Activated CD4-positive, alpha-beta memory T cell treated with anti-CD3 and anti-CD28 coated beads, Interleukin-2, amount 10 ng/mL, durations not matched to agents 7 days and 5 days (primary cell): ENCODE measurements around the gene TSSC4. TPM values are rescaled to one million over a fixed set of nuclear protein-coding genes. Genes with fewer than 3 reads are reported as not detected.

Experiments used
- CTCF ChIA-PET: fragments of 350-600 bp; sonication (Branson Sonifier 250); formaldehyde crosslinking; loops from one replicate; lab custom pipeline; 2021; ENCODE audit warnings: antibody characterized with exemption, inconsistent platforms; lab: Charles Lee
- POLR2A ChIA-PET: fragments of 350-600 bp; sonication (Branson Sonifier 250); formaldehyde crosslinking; loops from one replicate; lab custom pipeline; 2021; ENCODE audit warnings: antibody characterized with exemption; lab: Charles Lee
- DNase-seq: peaks from one replicate; pipeline ENCODE4 v3.0.0-alpha.2; 2020
- H3K27ac Mint-ChIP-seq: one replicate; pipeline ENCODE4 v1.8.0; 2021; ENCODE audit warnings: mild to moderate bottlenecking, mixed read lengths
- H3K27me3 Mint-ChIP-seq: one replicate; pipeline ENCODE4 v1.8.0; 2021; ENCODE audit warnings: mixed read lengths
- H3K36me3 Mint-ChIP-seq: one replicate; pipeline ENCODE4 v1.8.0; 2021; ENCODE audit warnings: low read depth, mixed read lengths
- H3K4me1 Mint-ChIP-seq: one replicate; pipeline ENCODE4 v1.8.0; 2021; ENCODE audit warnings: mixed read lengths
- H3K4me3 Mint-ChIP-seq: one replicate; pipeline ENCODE4 v1.8.0; 2021; ENCODE audit warnings: mild to moderate bottlenecking, mixed read lengths
- H3K9me3 Mint-ChIP-seq: one replicate; pipeline ENCODE4 v1.8.0; 2021; ENCODE audit warnings: mixed read lengths
- total RNA-seq, 2 experiments: library from RNA; stranded (reverse); gene quantifications; one replicate each; pipeline ENCODE4 v1.2.3, GENCODE V29; 2021

Gene TSSC4
- total RNA-seq, 2 experiments from 2014 or later: 46.4 to 46.5 TPM

GRCh38 chr11:2428322-2428795 lies 27.8 kb downstream of the TSSC4 start:
- H3K36me3 Mint-ChIP-seq: no peaks in the 10 kb centered on the region
- ChIA-PET CTCF (interaction anchor here (1.0 to 1.4 kb wide), 2 partner anchors 103 kb away, joined by 4 to 33 read pairs; no protein-coding TSS in a partner anchor), POLR2A (interaction anchor here (1.1 kb wide), 1 partner anchor 103 kb away, joined by 3 read pairs; no protein-coding TSS in a partner anchor)
- peak; percentile 83 for DNase-seq
- no peak overlapping the region for H3K27ac Mint-ChIP-seq
- no peaks in the 10 kb centered on the region for H3K27me3 Mint-ChIP-seq
- no peak overlapping the region for H3K4me3 Mint-ChIP-seq
- no peaks in the 10 kb centered on the region for H3K4me1 Mint-ChIP-seq
- no peaks in the 10 kb centered on the region for H3K9me3 Mint-ChIP-seq

GRCh38 chr11:2431395-2431794 lies 30.8 kb downstream of the TSSC4 start:
- ChIA-PET CTCF (interaction anchor here (1.2 kb wide), 1 partner anchor 100 kb away, joined by 6 read pairs; no protein-coding TSS in a partner anchor), POLR2A (interaction anchor here (1.0 kb wide), 1 partner anchor 11 kb away, joined by 3 read pairs; no protein-coding TSS in a partner anchor)
- H3K4me1 Mint-ChIP-seq: no peaks in the 10 kb centered on the region
- no peaks in the 10 kb centered on the region for H3K36me3 Mint-ChIP-seq
- H3K27ac Mint-ChIP-seq: no peak overlapping the region
- no peaks in the 10 kb centered on the region for H3K9me3 Mint-ChIP-seq
- H3K27me3 Mint-ChIP-seq: no peaks in the 10 kb centered on the region
- no peak overlapping the region for H3K4me3 Mint-ChIP-seq
- no peak for DNase-seq

- no peaks in the 10 kb centered on the region for H3K27me3 Mint-ChIP-seq
- no peaks in the 10 kb centered on the region for H3K9me3 Mint-ChIP-seq
- H3K4me3 Mint-ChIP-seq: no peak overlapping the region
- no peaks in the 10 kb centered on the region for H3K36me3 Mint-ChIP-seq
- H3K4me1 Mint-ChIP-seq: no peaks in the 10 kb centered on the region
- POLR2A ChIA-PET: no interaction called here
- CTCF ChIA-PET: no interaction called here
- no peak for DNase-seq
- no peak overlapping the region for H3K27ac Mint-ChIP-seq
These were observed 31.6 kb downstream of the TSSC4 start for GRCh38 chr11:2432171-2432621.

- H3K4me3 Mint-ChIP-seq: no peak overlapping the region
- H3K4me1 Mint-ChIP-seq: no peaks in the 10 kb centered on the region
- no peaks in the 10 kb centered on the region for H3K9me3 Mint-ChIP-seq
- no peaks in the 10 kb centered on the region for H3K36me3 Mint-ChIP-seq
- CTCF ChIA-PET: no interaction called here
- H3K27me3 Mint-ChIP-seq: no peaks in the 10 kb centered on the region
- DNase-seq: no peak
- H3K27ac Mint-ChIP-seq: no peak overlapping the region
- POLR2A ChIA-PET: no interaction called here
These were observed 32.1 kb downstream of the TSSC4 start for GRCh38 chr11:2432628-2433071.

- DNase-seq: no peak
- no peaks in the 10 kb centered on the region for H3K9me3 Mint-ChIP-seq
- no peaks in the 10 kb centered on the region for H3K4me1 Mint-ChIP-seq
- H3K36me3 Mint-ChIP-seq: no peaks in the 10 kb centered on the region
- H3K27me3 Mint-ChIP-seq: no peaks in the 10 kb centered on the region
- H3K27ac Mint-ChIP-seq: no peak overlapping the region
- ChIA-PET POLR2A (no interaction called here), CTCF (no interaction called here)
- H3K4me3 Mint-ChIP-seq: no peak overlapping the region
These were observed 32.8 kb downstream of the TSSC4 start for GRCh38 chr11:2433106-2433925.

- H3K27me3 Mint-ChIP-seq: no peaks in the 10 kb centered on the region
- no peak for DNase-seq
- no peak overlapping the region for H3K27ac Mint-ChIP-seq
- H3K36me3 Mint-ChIP-seq: no peaks in the 10 kb centered on the region
- no peaks in the 10 kb centered on the region for H3K4me1 Mint-ChIP-seq
- ChIA-PET CTCF (no interaction called here), POLR2A (no interaction called here)
- no peaks in the 10 kb centered on the region for H3K9me3 Mint-ChIP-seq
- H3K4me3 Mint-ChIP-seq: no peak overlapping the region
These were observed 33.5 kb downstream of the TSSC4 start for GRCh38 chr11:2434008-2434407.

GRCh38 chr11:2434506-2435255 lies 34.1 kb downstream of the TSSC4 start:
- POLR2A ChIA-PET: no interaction called here
- CTCF ChIA-PET: no interaction called here
- no peaks in the 10 kb centered on the region for H3K27me3 Mint-ChIP-seq
- no peaks in the 10 kb centered on the region for H3K36me3 Mint-ChIP-seq
- H3K27ac Mint-ChIP-seq: no peak overlapping the region
- no peaks in the 10 kb centered on the region for H3K4me1 Mint-ChIP-seq
- no peak overlapping the region for H3K4me3 Mint-ChIP-seq
- no peak for DNase-seq
- H3K9me3 Mint-ChIP-seq: no peaks in the 10 kb centered on the region

- DNase-seq: no peak
- H3K4me3 Mint-ChIP-seq: no peak overlapping the region
- no peaks in the 10 kb centered on the region for H3K36me3 Mint-ChIP-seq
- POLR2A ChIA-PET: no interaction called here
- no peaks in the 10 kb centered on the region for H3K9me3 Mint-ChIP-seq
- CTCF ChIA-PET: no interaction called here
- H3K27me3 Mint-ChIP-seq: no peaks in the 10 kb centered on the region
- H3K4me1 Mint-ChIP-seq: no peaks in the 10 kb centered on the region
- no peak overlapping the region for H3K27ac Mint-ChIP-seq
These were observed 34.9 kb downstream of the TSSC4 start for GRCh38 chr11:2435288-2436012.

- CTCF ChIA-PET: no interaction called here
These were observed 35.5 kb downstream of the TSSC4 start for GRCh38 chr11:2436013-2436520.

GRCh38 chr11:2436521-2437031 lies 36.0 kb downstream of the TSSC4 start:
- Mint-ChIP-seq H3K27me3 (no peaks in the 10 kb centered on the region), H3K4me1 (peaks cover 3% of the 10 kb centered on the region), H3K36me3 (no peaks in the 10 kb centered on the region), H3K27ac (no peak overlapping the region), H3K4me3 (no peak overlapping the region), H3K9me3 (no peaks in the 10 kb centered on the region)
- ChIA-PET CTCF (no interaction called here), POLR2A (interaction anchor here (0.6 kb wide), 1 partner anchor 191 kb away, joined by 3 read pairs; no protein-coding TSS in a partner anchor)
- DNase-seq: no peak

More at GRCh38 chr11:2436013-2436520, 35.5 kb downstream of the TSSC4 start:
- H3K27me3 Mint-ChIP-seq: no peaks in the 10 kb centered on the region
- H3K27ac Mint-ChIP-seq: no peak overlapping the region
- POLR2A ChIA-PET: no interaction called here
- no peaks in the 10 kb centered on the region for H3K9me3 Mint-ChIP-seq
- DNase-seq: no peak
- no peaks in the 10 kb centered on the region for H3K36me3 Mint-ChIP-seq
- H3K4me1 Mint-ChIP-seq: peaks cover 3% of the 10 kb centered on the region
- H3K4me3 Mint-ChIP-seq: no peak overlapping the region

- CTCF ChIA-PET: no interaction called here
- DNase-seq: no peak
- Mint-ChIP-seq H3K4me1 (peaks cover 3% of the 10 kb centered on the region), H3K27me3 (peaks cover 3% of the 10 kb centered on the region), H3K4me3 (no peak overlapping the region), H3K9me3 (no peaks in the 10 kb centered on the region), H3K27ac (no peak overlapping the region), H3K36me3 (no peaks in the 10 kb centered on the region)
- POLR2A ChIA-PET: no interaction called here
These were observed 37.0 kb downstream of the TSSC4 start for GRCh38 chr11:2437516-2437915.

GRCh38 chr11:2439820-2440219 lies 39.3 kb downstream of the TSSC4 start:
- H3K36me3 Mint-ChIP-seq: no peaks in the 10 kb centered on the region
- ChIA-PET POLR2A (no interaction called here), CTCF (no interaction called here)
- H3K4me1 Mint-ChIP-seq: peaks cover 10% of the 10 kb centered on the region
- DNase-seq: no peak
- peaks cover 12% of the 10 kb centered on the region for H3K27me3 Mint-ChIP-seq
- no peak overlapping the region for H3K27ac Mint-ChIP-seq
- no peak overlapping the region for H3K4me3 Mint-ChIP-seq
- no peaks in the 10 kb centered on the region for H3K9me3 Mint-ChIP-seq
